ENCODE measurements around the gene PTPRS. TPM values are rescaled to one million over a fixed set of nuclear protein-coding genes. Genes with fewer than 3 reads are reported as not detected.

Gene PTPRS
- total and polyA plus RNA-seq, 2 donors (not counting 3 experiments of a cell fraction or from before 2014, with no cell fraction given), result 10.1 to 16.1 TPM

Other genes with a start within 250 kb of the PTPRS start
- not detected in 2 replicates for gene ZNRF4, start 114.6 kb upstream of the PTPRS start, total RNA-seq
- not detected in 2 replicates for gene ZNRF4, start 114.6 kb upstream of the PTPRS start, polyA plus RNA-seq
- gene TINCR, start 227.1 kb upstream of the PTPRS start, total RNA-seq, result not detected in 2 replicates
- 0.01 TPM in 1 of 2 replicates, not detected in the other for gene TINCR, start 227.1 kb upstream of the PTPRS start, polyA plus RNA-seq

All from endothelial cell of umbilical vein (primary cell).